Right ventricle myocardium superior (tissue), 1 donor: Measurements from ENCODE around the gene ZNF830. TPM values are rescaled to one million over a fixed set of nuclear protein-coding genes. Genes with fewer than 3 reads are reported as not detected.
"Not testable (repeated sequence)": the region's sequence is repeated elsewhere in the genome, so short reads cannot be mapped to it uniquely, and the experiment has no call there.

Source experiments
- ATAC-seq: fragments of 200-7000 bp; cut with Tn5 transposase; one replicate; pipeline ENCODE4 v1.9.1; 2020; ENCODE audit warnings: mild to moderate bottlenecking; ENCODE audit not compliant: poor library complexity
- DNase-seq: peaks from one replicate; pipeline ENCODE4 v3.0.0-alpha.2; 2020
- intact Hi-C: fragments of 100-400 bp; cut with DNase I; formaldehyde crosslinking; loops from one replicate; pipeline ENCODE4 v1.11.2; 2022
- long read RNA-seq: library from polyadenylated mRNA; unstranded; transcript quantifications from one replicate; pipeline ENCODE4 v2.0.0, GENCODE V29; 2021
- total RNA-seq: library from RNA; stranded (reverse); fragmentation: NEBNext Ultra II Directional; extraction: Animal tissue kit (Norgen Biotek cat#: 25700); gene quantifications from one replicate; pipeline ENCODE4 v1.2.1, GENCODE V29; 2021
- donor health status: DM: no; HTN: yes; CAD: no; lungs with severe emphysema.

ZNF830 gene
- total RNA-seq, result 8.9 TPM
- long read RNA-seq, partial matches to known transcripts, result 0 of 4 reads
- long read RNA-seq, other reads (novel, unspliced or antisense), result 0 of 4 reads

GRCh38 chr17:34961093-34961911 is at the start of gene ZNF830, which contains the start of gene CCT6B:
Gene ZNF830 (plus strand): TSS chr17:34961540. CDS start chr17:34961567, 27 bp downstream.
Gene CCT6B (minus strand): TSS chr17:34961460. CDS start chr17:34961393, 67 bp downstream.
- intact Hi-C loops, result no loop called here
- DNase-seq (peak; percentile 94), ATAC-seq (peak; percentile 100)

GRCh38 chr17:34913001-34913400 is 48.3 kb upstream of the ZNF830 start:
- no peak for ATAC-seq
- DNase-seq, result no peak
- intact Hi-C loops, result no loop called here

GRCh38 chr17:34916120-34916519 is 45.2 kb upstream of the ZNF830 start:
- intact Hi-C loops, result no loop called here
- DNase-seq, result no peak
- no peak for ATAC-seq

- no peak for ATAC-seq
- intact Hi-C loops, result no loop called here
- DNase-seq, result no peak
Observed at GRCh38 chr17:34917381-34917780, 44.0 kb upstream of the ZNF830 start.

GRCh38 chr17:34920676-34921075 is 40.7 kb upstream of the ZNF830 start:
- ATAC-seq (no peak), DNase-seq (no peak)
- intact Hi-C loops, result no loop called here

GRCh38 chr17:34926661-34927060 is 34.7 kb upstream of the ZNF830 start:
- DNase-seq, result no peak
- no peak for ATAC-seq
- intact Hi-C loops, result no loop called here

- intact Hi-C loops, result no loop called here
- no peak for DNase-seq
- ATAC-seq, result no peak
Observed at GRCh38 chr17:34930283-34930682, 31.1 kb upstream of the ZNF830 start.

- ATAC-seq, DNase-seq, intact Hi-C loops: not testable (repeated sequence)
Observed at GRCh38 chr17:34950780-34951179, 10.6 kb upstream of the ZNF830 start.

GRCh38 chr17:34958438-34958837 is 2.9 kb upstream of the ZNF830 start:
- intact Hi-C loops, result no loop called here
- DNase-seq, result no peak
- no peak for ATAC-seq

GRCh38 chr17:34974179-34974578 is 12.8 kb downstream of the ZNF830 start:
- no peak for DNase-seq
- intact Hi-C loops, result no loop called here
- ATAC-seq, result no peak

- intact Hi-C loops, result no loop called here
- ATAC-seq (no peak), DNase-seq (no peak)
Observed at GRCh38 chr17:34974794-34975785, 13.8 kb downstream of the ZNF830 start.

- ATAC-seq (no peak), DNase-seq (no peak)
- intact Hi-C loops, result no loop called here
Observed at GRCh38 chr17:34979153-34979552, 17.8 kb downstream of the ZNF830 start.

- DNase-seq (no peak), ATAC-seq (no peak)
- intact Hi-C loops, result no loop called here
Observed at GRCh38 chr17:34979650-34980352, 18.5 kb downstream of the ZNF830 start.

- intact Hi-C loops, result no loop called here
- peak; percentile 95 for ATAC-seq
- peak; percentile 97 for DNase-seq
Observed at GRCh38 chr17:34980353-34980680, 19.0 kb downstream of the ZNF830 start, which contains the start of gene LIG3. Gene LIG3 (plus strand): TSS chr17:34980512. CDS start chr17:34983006, 2,494 bp downstream.

GRCh38 chr17:34980681-34981537 is 19.6 kb downstream of the ZNF830 start:
- intact Hi-C loops, result no loop called here
- ATAC-seq (peak; percentile 97), DNase-seq (peak; percentile 86)

GRCh38 chr17:34981538-34982241 is 20.4 kb downstream of the ZNF830 start:
- DNase-seq (no peak), ATAC-seq (no peak)
- intact Hi-C loops, result no loop called here

- ATAC-seq (no peak), DNase-seq (no peak)
- intact Hi-C loops, result no loop called here
Observed at GRCh38 chr17:34987232-34987631, 25.9 kb downstream of the ZNF830 start.
